Measurements from ENCODE around the gene RAB7A. TPM values are rescaled to one million over a fixed set of nuclear protein-coding genes. Genes with fewer than 3 reads are reported as not detected.

Gene RAB7A
- total RNA-seq, 1 experiment from 2014 or later = 172 TPM

- intact Hi-C loops (cut with micrococcal nuclease) = no loop called here
- ChIA-PET POLR2A (interaction anchor here (0.7 kb wide), 1 partner anchor 28 kb away, joined by 3 read pairs; no protein-coding TSS in a partner anchor), CTCF (interaction anchor here (0.6 to 2.1 kb wide), 3 partner anchors 27 to 1133 kb away, joined by 3 to 9 read pairs (median 3); no protein-coding TSS in a partner anchor)
- Mint-ChIP-seq H3K27me3 (ENCODE audit: insufficient read depth, unreplicated experiment) (no peaks in the 10 kb centered on the region), H3K9me3 (ENCODE audit: unreplicated experiment) (no peaks in the 10 kb centered on the region), H3K36me3 (ENCODE audit: insufficient read depth, unreplicated experiment) (peaks cover 4% of the 10 kb centered on the region), H3K27ac (ENCODE audit: low read depth, unreplicated experiment) (no peak overlapping the region), H3K4me3 (ENCODE audit: unreplicated experiment) (no peak overlapping the region), H3K4me1 (ENCODE audit: insufficient read depth, unreplicated experiment) (no peaks in the 10 kb centered on the region)
- no peak for DNase-seq (ENCODE audit: unreplicated experiment)
- no peak for TF ChIP-seq CTCF (IDR thresholded peaks at IDR 0.05; ENCODE audit: unreplicated experiment)
- BruUV-seq (replicated peaks) = no TSS peak
These were observed 18.0 kb upstream of the RAB7A start for GRCh38 chr3:128707928-128708494.

- BruUV-seq (replicated peaks) = no TSS peak
- no peak overlapping the region for H3K4me3 Mint-ChIP-seq (ENCODE audit: unreplicated experiment)
- no peak overlapping the region for H3K27ac Mint-ChIP-seq (ENCODE audit: low read depth, unreplicated experiment)
- peaks cover 4% of the 10 kb centered on the region for H3K36me3 Mint-ChIP-seq (ENCODE audit: insufficient read depth, unreplicated experiment)
- H3K4me1 Mint-ChIP-seq (ENCODE audit: insufficient read depth, unreplicated experiment) = no peaks in the 10 kb centered on the region
- CTCF ChIA-PET = interaction anchor here (0.5 to 2.1 kb wide), 3 partner anchors 28 to 455 kb away, joined by 4 to 9 read pairs (median 4); no protein-coding TSS in a partner anchor
- no peaks in the 10 kb centered on the region for H3K9me3 Mint-ChIP-seq (ENCODE audit: unreplicated experiment)
- no peak for DNase-seq (ENCODE audit: unreplicated experiment)
- TF ChIP-seq CTCF (IDR thresholded peaks at IDR 0.05; ENCODE audit: unreplicated experiment) = no peak
- POLR2A ChIA-PET = no interaction called here
- H3K27me3 Mint-ChIP-seq (ENCODE audit: insufficient read depth, unreplicated experiment) = no peaks in the 10 kb centered on the region
- intact Hi-C loops (cut with micrococcal nuclease) = no loop called here
These were observed 16.9 kb upstream of the RAB7A start for GRCh38 chr3:128709038-128709437.

GRCh38 chr3:128709506-128710210, 16.3 kb upstream of the RAB7A start:
- Mint-ChIP-seq H3K36me3 (ENCODE audit: insufficient read depth, unreplicated experiment) (peaks cover 4% of the 10 kb centered on the region), H3K9me3 (ENCODE audit: unreplicated experiment) (no peaks in the 10 kb centered on the region), H3K27me3 (ENCODE audit: insufficient read depth, unreplicated experiment) (no peaks in the 10 kb centered on the region), H3K4me3 (ENCODE audit: unreplicated experiment) (no peak overlapping the region), H3K4me1 (ENCODE audit: insufficient read depth, unreplicated experiment) (no peaks in the 10 kb centered on the region), H3K27ac (ENCODE audit: low read depth, unreplicated experiment) (no peak overlapping the region)
- BruUV-seq (replicated peaks) = no TSS peak
- ChIA-PET POLR2A (interaction anchor here (1.1 kb wide), 1 partner anchor 29 kb away, joined by 4 read pairs; no protein-coding TSS in a partner anchor), CTCF (interaction anchor here (2.1 kb wide), 1 partner anchor 29 kb away, joined by 9 read pairs; no protein-coding TSS in a partner anchor)
- DNase-seq (ENCODE audit: unreplicated experiment) = no peak
- intact Hi-C loops (cut with micrococcal nuclease) = no loop called here
- TF ChIP-seq CTCF (IDR thresholded peaks at IDR 0.05; ENCODE audit: unreplicated experiment) = no peak

GRCh38 chr3:128710816-128711433, 15.1 kb upstream of the RAB7A start:
- H3K4me1 Mint-ChIP-seq (ENCODE audit: insufficient read depth, unreplicated experiment) = no peaks in the 10 kb centered on the region
- H3K9me3 Mint-ChIP-seq (ENCODE audit: unreplicated experiment) = no peaks in the 10 kb centered on the region
- no peak overlapping the region for H3K4me3 Mint-ChIP-seq (ENCODE audit: unreplicated experiment)
- H3K36me3 Mint-ChIP-seq (ENCODE audit: insufficient read depth, unreplicated experiment) = peaks cover 4% of the 10 kb centered on the region
- intact Hi-C loops (cut with micrococcal nuclease) = no loop called here
- no peak overlapping the region for H3K27ac Mint-ChIP-seq (ENCODE audit: low read depth, unreplicated experiment)
- ChIA-PET CTCF (no interaction called here), POLR2A (interaction anchor here (1.1 kb wide), 1 partner anchor 30 kb away, joined by 4 read pairs; no protein-coding TSS in a partner anchor)
- no peak for TF ChIP-seq CTCF (IDR thresholded peaks at IDR 0.05; ENCODE audit: unreplicated experiment)
- BruUV-seq (replicated peaks) = no TSS peak
- H3K27me3 Mint-ChIP-seq (ENCODE audit: insufficient read depth, unreplicated experiment) = no peaks in the 10 kb centered on the region
- no peak for DNase-seq (ENCODE audit: unreplicated experiment)
